ENCODE results near the gene HDDC3. TPM values are rescaled to one million over a fixed set of nuclear protein-coding genes. Genes with fewer than 3 reads are reported as not detected.
"Not testable (repeated sequence)": the region's sequence is repeated elsewhere in the genome, so short reads cannot be mapped to it uniquely, and the experiment has no call there.

HDDC3 gene
- total RNA-seq, 6 experiments from 2014 or later = 8.8 to 17.6 (median 11.5) TPM

GRCh38 chr15:90911906-90912769 is 20.2 kb downstream of the HDDC3 start:
- Histone ChIP-seq H3K4me1 (peaks cover 0 to 18% (median 0%) of the 10 kb centered on the region in 4 donors), H3K27ac (no peak overlapping the region), H3K9me3 (no peaks in the 10 kb centered on the region), H3K36me3 (peaks cover 5 to 83% (median 55%) of the 10 kb centered on the region in 4 donors), H3K4me3 (no peak overlapping the region), H3K27me3 (no peaks in the 10 kb centered on the region)
- TF ChIP-seq POLR2A (IDR thresholded peaks at IDR 0.05) = no peak
- TF ChIP-seq CTCF (IDR thresholded peaks at IDR 0.05) = no peak
- DNase-seq (peak in 2 of 3 donors; percentile 25 to 53), ATAC-seq (no peak)
- intact Hi-C loops (cut with DNase I) = loop anchor here in 1 of 2 donors (10.0 kb wide), 1 partner anchor 267 kb away; no protein-coding TSS in a partner anchor
- 72% methylated on average over 14 of the region's 30 CpGs for WGBS (ENCODE audit: insufficient coverage, low coverage, low lambda C conversion rate, missing lambda C conversion rate)

- DNase-seq = peak in 2 of 3 donors; percentile 12 to 40
- ATAC-seq = no peak
- Histone ChIP-seq H3K4me1 (peaks cover 0 to 15% (median 0%) of the 10 kb centered on the region in 4 donors), H3K27ac (no peak overlapping the region), H3K36me3 (peaks cover 5 to 84% (median 55%) of the 10 kb centered on the region in 4 donors), H3K9me3 (no peaks in the 10 kb centered on the region), H3K4me3 (no peak overlapping the region), H3K27me3 (no peaks in the 10 kb centered on the region)
- no CpG with 5 or more reads among the region's 19 CpGs for WGBS (ENCODE audit: insufficient coverage, low coverage, low lambda C conversion rate, missing lambda C conversion rate)
- intact Hi-C loops (cut with DNase I) = loop anchor here in 1 of 2 donors (10.0 kb wide), 1 partner anchor 266 kb away; no protein-coding TSS in a partner anchor
- TF ChIP-seq POLR2A (IDR thresholded peaks at IDR 0.05) (no peak), CTCF (IDR thresholded peaks at IDR 0.05) (no peak)
Measured at GRCh38 chr15:90911302-90911623, 21.1 kb downstream of the HDDC3 start.

GRCh38 chr15:90910441-90911301 is 21.7 kb downstream of the HDDC3 start:
- H3K4me1 ChIP-seq = peaks cover 0 to 12% (median 0%) of the 10 kb centered on the region in 4 donors
- ATAC-seq (no peak), DNase-seq (peak in 2 of 3 donors; percentile 16 to 35)
- intact Hi-C loops (cut with DNase I) = loop anchor here in 1 of 2 donors (10.0 kb wide), 1 partner anchor 266 kb away; no protein-coding TSS in a partner anchor
- H3K9me3 ChIP-seq = no peaks in the 10 kb centered on the region
- H3K36me3 ChIP-seq = peaks cover 5 to 89% (median 57%) of the 10 kb centered on the region in 4 donors
- TF ChIP-seq POLR2A (IDR thresholded peaks at IDR 0.05) (no peak), CTCF (IDR thresholded peaks at IDR 0.05) (no peak)
- H3K27me3 ChIP-seq = no peaks in the 10 kb centered on the region
- H3K27ac ChIP-seq = no peak overlapping the region
- no peak overlapping the region for H3K4me3 ChIP-seq
- WGBS (ENCODE audit: insufficient coverage, low coverage, low lambda C conversion rate, missing lambda C conversion rate) = 94% methylated on average over 7 of the region's 24 CpGs

GRCh38 chr15:90909976-90910375 is 22.4 kb downstream of the HDDC3 start:
- H3K36me3 ChIP-seq = peaks cover 5 to 96% (median 57%) of the 10 kb centered on the region in 4 donors
- peaks cover 0 to 5% (median 0%) of the 10 kb centered on the region in 4 donors for H3K4me1 ChIP-seq
- intact Hi-C loops (cut with DNase I) = loop anchor here in 1 of 2 donors (10.0 kb wide), 1 partner anchor 265 kb away; no protein-coding TSS in a partner anchor
- ATAC-seq (no peak), DNase-seq (peak in 1 of 3 donors; percentile 18)
- no peaks in the 10 kb centered on the region for H3K27me3 ChIP-seq
- WGBS (ENCODE audit: insufficient coverage, low coverage, low lambda C conversion rate, missing lambda C conversion rate) = 80% methylated on average over 1 of the region's 8 CpGs
- H3K9me3 ChIP-seq = no peaks in the 10 kb centered on the region
- H3K4me3 ChIP-seq = no peak overlapping the region
- H3K27ac ChIP-seq = no peak overlapping the region
- TF ChIP-seq CTCF (IDR thresholded peaks at IDR 0.05) = no peak

GRCh38 chr15:90909449-90909848 is 22.9 kb downstream of the HDDC3 start:
- ATAC-seq; H3K27ac ChIP-seq; H3K4me1 ChIP-seq; H3K4me3 ChIP-seq; H3K9me3 ChIP-seq; H3K27me3 ChIP-seq; intact Hi-C loops (cut with DNase I): not testable (repeated sequence)
- H3K36me3 ChIP-seq = peaks cover 5 to 94% (median 58%) of the 10 kb centered on the region in 4 donors
- peak in 1 of 3 donors; percentile 37 for DNase-seq
- WGBS (ENCODE audit: insufficient coverage, low coverage, low lambda C conversion rate, missing lambda C conversion rate) = 100% methylated on average over 2 of the region's 11 CpGs

Data from right lobe of liver (tissue), 6 donors.